ENCODE data around the gene ZNF282.

The ZNF282 gene

DNA sequence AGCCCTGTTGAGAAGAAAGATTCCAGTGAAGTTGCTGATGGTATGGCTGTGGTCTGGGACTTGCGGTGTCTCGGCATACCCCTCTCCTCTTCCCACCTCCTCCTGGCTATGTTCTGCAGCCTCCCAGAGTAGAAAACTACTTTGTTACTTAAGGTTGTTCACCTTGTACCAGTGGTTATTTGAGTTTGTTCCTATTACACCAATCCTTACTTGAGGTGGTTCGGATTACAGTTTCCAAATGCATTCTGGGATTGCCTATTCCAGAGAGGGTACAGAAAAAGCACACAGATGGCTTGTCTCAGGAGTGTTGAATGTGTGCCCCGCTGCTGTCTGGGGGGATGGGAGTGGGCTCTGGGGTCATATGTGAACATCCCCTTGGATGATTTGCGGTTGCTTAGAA, 59.8 kb downstream of the ZNF282 start:
- no peak for ATAC-seq (ENCODE audit: insufficient read depth, low read depth)
- TF ChIP-seq, protein P1, sequence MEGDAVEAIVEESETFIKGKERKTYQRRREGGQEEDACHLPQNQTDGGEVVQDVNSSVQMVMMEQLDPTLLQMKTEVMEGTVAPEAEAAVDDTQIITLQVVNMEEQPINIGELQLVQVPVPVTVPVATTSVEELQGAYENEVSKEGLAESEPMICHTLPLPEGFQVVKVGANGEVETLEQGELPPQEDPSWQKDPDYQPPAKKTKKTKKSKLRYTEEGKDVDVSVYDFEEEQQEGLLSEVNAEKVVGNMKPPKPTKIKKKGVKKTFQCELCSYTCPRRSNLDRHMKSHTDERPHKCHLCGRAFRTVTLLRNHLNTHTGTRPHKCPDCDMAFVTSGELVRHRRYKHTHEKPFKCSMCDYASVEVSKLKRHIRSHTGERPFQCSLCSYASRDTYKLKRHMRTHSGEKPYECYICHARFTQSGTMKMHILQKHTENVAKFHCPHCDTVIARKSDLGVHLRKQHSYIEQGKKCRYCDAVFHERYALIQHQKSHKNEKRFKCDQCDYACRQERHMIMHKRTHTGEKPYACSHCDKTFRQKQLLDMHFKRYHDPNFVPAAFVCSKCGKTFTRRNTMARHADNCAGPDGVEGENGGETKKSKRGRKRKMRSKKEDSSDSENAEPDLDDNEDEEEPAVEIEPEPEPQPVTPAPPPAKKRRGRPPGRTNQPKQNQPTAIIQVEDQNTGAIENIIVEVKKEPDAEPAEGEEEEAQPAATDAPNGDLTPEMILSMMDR (IDR thresholded peaks at IDR 0.05; ENCODE audit: borderline replicate concordance, extremely low read depth, low read length, poor library complexity, severe bottlenecking): no peak
- no peak for TF ChIP-seq EZH2 (IDR thresholded peaks at IDR 0.05; ENCODE audit: borderline replicate concordance, low read depth, low read length, severe bottlenecking)
- H3K4me1 ChIP-seq (ENCODE audit: insufficient read depth, low read length): no peaks in the 10 kb centered on the region
- no peak overlapping the region for H3K4me3 ChIP-seq (ENCODE audit: low read depth in 1 of 2, low read length in 2 of 2)
- no peak overlapping the region for H2AFZ ChIP-seq (ENCODE audit: low read depth, low read length)
- H4K20me1 ChIP-seq (ENCODE audit: insufficient read depth, low read length): peaks cover 11% of the 10 kb centered on the region; the same call in 1 of the 2 replicates
- H3K36me3 ChIP-seq (ENCODE audit: insufficient read depth, low read length): peaks cover 54% of the 10 kb centered on the region
- no peaks in the 10 kb centered on the region for H3K9me3 ChIP-seq (ENCODE audit: insufficient read depth, low read length, severe bottlenecking)
- no peak for DNase-seq
- H3K27me3 ChIP-seq (ENCODE audit: insufficient read depth, low read length, poor library complexity): no peaks in the 10 kb centered on the region
- no peak overlapping the region for H3K4me2 ChIP-seq (ENCODE audit: insufficient read depth, low read length)
- no peaks in the 10 kb centered on the region for H3K79me2 ChIP-seq (ENCODE audit: insufficient read depth, low read length)
- H3K27ac ChIP-seq (ENCODE audit: low read length): no peak overlapping the region
- no peak overlapping the region for H3K9ac ChIP-seq (ENCODE audit: low read depth, low read length)

DNA sequence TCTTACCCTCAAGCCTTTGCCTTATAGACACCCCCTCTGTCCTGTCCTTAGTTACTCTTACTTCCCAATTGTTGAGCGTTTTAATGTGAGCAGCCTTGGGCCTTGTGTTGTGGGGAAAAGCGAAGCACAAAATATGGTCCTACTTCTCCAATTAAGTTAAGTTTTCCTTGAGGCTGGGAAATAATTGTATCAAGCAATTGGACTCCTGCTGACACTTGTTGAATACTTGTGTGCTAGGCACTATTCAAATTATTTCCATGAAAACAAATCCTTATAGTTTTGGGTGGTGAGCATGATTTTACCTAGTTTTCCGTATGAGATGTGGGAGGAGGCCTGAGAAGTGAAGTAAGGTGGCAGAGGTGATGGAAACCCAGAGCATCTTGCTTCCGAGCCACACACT, 61.2 kb downstream of the ZNF282 start:
- Histone ChIP-seq H4K20me1 (ENCODE audit: insufficient read depth, low read length) (peaks cover 9% of the 10 kb centered on the region; the same call in 1 of the 2 replicates), H3K4me1 (ENCODE audit: insufficient read depth, low read length) (peaks cover 7% of the 10 kb centered on the region), H2AFZ (ENCODE audit: low read depth, low read length) (no peak overlapping the region), H3K27me3 (ENCODE audit: insufficient read depth, low read length, poor library complexity) (no peaks in the 10 kb centered on the region), H3K27ac (ENCODE audit: low read length) (no peak overlapping the region), H3K4me3 (ENCODE audit: low read depth in 1 of 2, low read length in 2 of 2) (no peak overlapping the region), H3K9me3 (ENCODE audit: insufficient read depth, low read length, severe bottlenecking) (no peaks in the 10 kb centered on the region), H3K36me3 (ENCODE audit: insufficient read depth, low read length) (peaks cover 44% of the 10 kb centered on the region), H3K4me2 (ENCODE audit: insufficient read depth, low read length) (no peak overlapping the region), H3K79me2 (ENCODE audit: insufficient read depth, low read length) (no peaks in the 10 kb centered on the region), H3K9ac (ENCODE audit: low read depth, low read length) (no peak overlapping the region)
- TF ChIP-seq, protein P1 (IDR thresholded peaks at IDR 0.05; ENCODE audit: borderline replicate concordance, extremely low read depth, low read length, poor library complexity, severe bottlenecking): no peak
- TF ChIP-seq EZH2 (IDR thresholded peaks at IDR 0.05; ENCODE audit: borderline replicate concordance, low read depth, low read length, severe bottlenecking): no peak
- DNase-seq: no peak
- no peak for ATAC-seq (ENCODE audit: insufficient read depth, low read depth)

DNA sequence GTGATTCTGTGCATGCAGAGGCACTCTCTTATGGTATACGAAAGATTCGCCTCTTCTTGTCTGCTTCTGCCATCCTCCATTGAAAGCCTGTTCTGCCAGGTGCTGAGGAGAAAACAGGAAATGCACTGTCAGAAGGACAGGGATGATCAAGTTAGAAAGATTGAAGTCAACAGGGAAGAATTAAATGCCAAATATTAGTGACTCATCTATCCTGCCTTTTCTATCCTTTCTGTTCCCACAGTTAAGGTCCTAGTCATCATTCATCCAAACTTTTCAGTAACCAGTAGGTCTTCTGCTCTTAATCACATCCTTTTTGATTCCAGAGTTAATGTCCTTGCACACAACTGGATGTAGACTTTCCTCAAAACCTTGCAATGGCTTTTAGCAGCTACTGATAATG, 61.8 kb downstream of the ZNF282 start:
- Histone ChIP-seq H3K79me2 (ENCODE audit: insufficient read depth, low read length) (no peaks in the 10 kb centered on the region), H2AFZ (ENCODE audit: low read depth, low read length) (no peak overlapping the region), H3K36me3 (ENCODE audit: insufficient read depth, low read length) (peaks cover 38% of the 10 kb centered on the region), H3K9me3 (ENCODE audit: insufficient read depth, low read length, severe bottlenecking) (no peaks in the 10 kb centered on the region), H3K27ac (ENCODE audit: low read length) (no peak overlapping the region), H3K4me3 (ENCODE audit: low read depth in 1 of 2, low read length in 2 of 2) (no peak overlapping the region), H3K9ac (ENCODE audit: low read depth, low read length) (no peak overlapping the region), H3K4me1 (ENCODE audit: insufficient read depth, low read length) (peaks cover 13% of the 10 kb centered on the region), H3K4me2 (ENCODE audit: insufficient read depth, low read length) (no peak overlapping the region), H3K27me3 (ENCODE audit: insufficient read depth, low read length, poor library complexity) (no peaks in the 10 kb centered on the region), H4K20me1 (ENCODE audit: insufficient read depth, low read length) (peaks cover 8% of the 10 kb centered on the region; the same call in 1 of the 2 replicates)
- ATAC-seq (ENCODE audit: insufficient read depth, low read depth): no peak
- no peak for DNase-seq
- TF ChIP-seq EZH2 (IDR thresholded peaks at IDR 0.05; ENCODE audit: borderline replicate concordance, low read depth, low read length, severe bottlenecking): no peak
- TF ChIP-seq, protein P1 (IDR thresholded peaks at IDR 0.05; ENCODE audit: borderline replicate concordance, extremely low read depth, low read length, poor library complexity, severe bottlenecking): no peak

Data from DND-41 (cell line).